ENCODE results near the gene ANKRD40CL. TPM values are rescaled to one million over a fixed set of nuclear protein-coding genes. Genes with fewer than 3 reads are reported as not detected.

Gene ANKRD40CL
- total RNA-seq, 1 donor from 2014 or later, result not detected

DNA sequence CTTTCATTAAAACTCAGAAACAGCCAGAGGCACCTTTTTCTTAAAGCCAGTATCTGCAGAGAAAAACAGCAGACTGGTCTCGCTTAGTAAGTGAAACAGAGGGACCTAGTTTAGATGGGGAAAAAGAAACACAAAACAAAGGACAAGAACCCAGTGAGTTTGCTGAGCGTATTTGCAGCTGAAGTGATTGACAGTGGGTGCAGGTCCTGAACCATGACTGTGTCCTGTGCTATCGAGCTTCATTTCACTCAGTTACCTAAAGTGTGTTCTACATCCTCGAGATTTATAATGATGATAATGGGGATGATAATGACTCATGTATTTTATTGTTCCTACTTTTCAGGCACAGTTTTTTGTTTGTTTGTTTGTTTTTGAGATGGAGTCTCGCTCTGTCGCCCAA is 36.4 kb upstream of the ANKRD40CL start:
- no peaks in the 10 kb centered on the region for H3K27me3 Mint-ChIP-seq
- no peaks in the 10 kb centered on the region for H3K36me3 Mint-ChIP-seq
- no peak overlapping the region for H3K4me3 Mint-ChIP-seq
- no peak for DNase-seq (ENCODE audit: extremely low spot score, unreplicated experiment)
- H3K27ac Mint-ChIP-seq, result no peak overlapping the region
- TF ChIP-seq, protein P1, sequence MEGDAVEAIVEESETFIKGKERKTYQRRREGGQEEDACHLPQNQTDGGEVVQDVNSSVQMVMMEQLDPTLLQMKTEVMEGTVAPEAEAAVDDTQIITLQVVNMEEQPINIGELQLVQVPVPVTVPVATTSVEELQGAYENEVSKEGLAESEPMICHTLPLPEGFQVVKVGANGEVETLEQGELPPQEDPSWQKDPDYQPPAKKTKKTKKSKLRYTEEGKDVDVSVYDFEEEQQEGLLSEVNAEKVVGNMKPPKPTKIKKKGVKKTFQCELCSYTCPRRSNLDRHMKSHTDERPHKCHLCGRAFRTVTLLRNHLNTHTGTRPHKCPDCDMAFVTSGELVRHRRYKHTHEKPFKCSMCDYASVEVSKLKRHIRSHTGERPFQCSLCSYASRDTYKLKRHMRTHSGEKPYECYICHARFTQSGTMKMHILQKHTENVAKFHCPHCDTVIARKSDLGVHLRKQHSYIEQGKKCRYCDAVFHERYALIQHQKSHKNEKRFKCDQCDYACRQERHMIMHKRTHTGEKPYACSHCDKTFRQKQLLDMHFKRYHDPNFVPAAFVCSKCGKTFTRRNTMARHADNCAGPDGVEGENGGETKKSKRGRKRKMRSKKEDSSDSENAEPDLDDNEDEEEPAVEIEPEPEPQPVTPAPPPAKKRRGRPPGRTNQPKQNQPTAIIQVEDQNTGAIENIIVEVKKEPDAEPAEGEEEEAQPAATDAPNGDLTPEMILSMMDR (conservative IDR thresholded peaks at IDR 0.05), result no peak
- H3K4me1 Mint-ChIP-seq (ENCODE audit: unreplicated experiment), result peaks cover 29% of the 10 kb centered on the region
- no peaks in the 10 kb centered on the region for H3K9me3 Mint-ChIP-seq

DNA sequence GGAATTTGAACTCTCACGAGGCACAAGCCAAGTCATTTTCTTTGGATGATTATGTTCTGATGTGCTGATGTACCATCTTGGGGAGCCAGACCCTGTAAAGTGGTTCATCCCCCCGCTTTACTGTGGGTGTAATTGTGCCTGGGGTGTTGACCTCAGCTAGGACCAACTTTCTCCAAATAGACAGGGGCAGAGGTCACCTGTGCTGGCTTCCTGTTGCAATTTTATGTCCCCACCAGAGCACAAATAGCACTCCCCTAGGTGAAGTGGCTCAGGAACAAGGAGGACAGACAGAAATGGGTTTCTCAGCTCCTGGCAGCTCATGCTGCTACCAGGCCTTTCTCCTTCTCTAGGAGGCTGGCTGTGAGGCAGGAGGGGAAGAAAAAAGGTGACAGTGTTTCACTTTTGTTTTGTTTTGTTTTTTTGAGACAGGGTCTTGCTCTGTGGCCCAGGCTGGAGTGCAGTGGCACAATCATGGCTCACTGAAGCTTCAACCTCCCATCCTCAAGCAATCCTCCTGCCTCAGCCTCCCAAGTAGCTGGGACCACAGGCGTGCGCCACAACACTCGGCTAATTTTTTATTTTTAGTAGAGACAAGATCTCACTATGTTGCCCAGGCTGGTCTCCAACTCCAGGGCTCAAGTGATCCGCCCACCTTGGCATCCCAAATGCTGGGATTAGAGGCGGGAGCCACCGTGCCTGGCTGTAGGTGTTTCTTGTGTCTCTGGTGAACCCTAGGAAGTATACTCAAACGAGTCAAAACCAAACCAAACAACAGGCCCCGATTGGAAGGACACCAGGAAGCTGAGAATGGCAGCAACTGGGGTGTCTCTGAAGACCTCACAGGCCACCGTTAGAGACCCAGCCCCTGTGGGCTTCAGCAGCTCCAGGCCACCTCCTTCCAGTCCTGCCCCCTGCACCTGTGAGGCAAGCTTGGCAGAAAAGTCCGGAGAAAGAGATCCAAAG is 35.6 kb upstream of the ANKRD40CL start:
- no peaks in the 10 kb centered on the region for H3K27me3 Mint-ChIP-seq
- H3K4me1 Mint-ChIP-seq (ENCODE audit: unreplicated experiment), result peaks cover 32% of the 10 kb centered on the region

DNA sequence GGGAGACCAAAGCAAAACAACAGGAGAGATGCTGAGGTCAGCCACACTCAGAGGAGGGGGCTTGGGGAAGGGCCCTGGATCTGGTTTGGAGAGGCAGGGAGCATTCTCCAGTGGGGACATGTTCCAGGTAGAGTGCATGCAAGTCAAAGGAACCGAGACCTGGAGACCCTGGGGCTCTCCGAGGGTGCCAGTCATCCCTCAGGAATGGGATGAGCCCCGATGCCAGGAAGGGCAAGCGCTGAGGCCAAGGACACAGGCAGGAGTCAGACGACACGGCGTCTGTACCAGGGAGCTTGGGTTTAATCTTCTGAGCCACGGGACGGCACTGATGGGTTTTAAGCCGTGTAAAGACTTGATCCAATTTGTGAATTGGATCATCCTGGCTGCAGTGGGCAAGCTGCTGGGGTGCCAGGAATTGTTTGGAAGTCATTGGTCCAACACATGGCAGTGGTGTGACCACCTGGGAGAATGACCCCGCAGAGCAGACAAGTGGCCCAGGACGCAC is 32.9 kb upstream of the ANKRD40CL start:
- TF ChIP-seq, protein P1 (conservative IDR thresholded peaks at IDR 0.05), result no peak
- DNase-seq (ENCODE audit: extremely low spot score, unreplicated experiment), result no peak
- Mint-ChIP-seq H3K4me1 (ENCODE audit: unreplicated experiment) (peaks cover 41% of the 10 kb centered on the region), H3K4me3 (no peak overlapping the region), H3K27ac (no peak overlapping the region), H3K9me3 (no peaks in the 10 kb centered on the region), H3K27me3 (no peaks in the 10 kb centered on the region), H3K36me3 (no peaks in the 10 kb centered on the region)

More for the DNA sequence above, 35.6 kb upstream of the ANKRD40CL start:
- H3K27ac Mint-ChIP-seq, result no peak overlapping the region
- TF ChIP-seq, protein P1 (conservative IDR thresholded peaks at IDR 0.05), result no peak
- DNase-seq (ENCODE audit: extremely low spot score, unreplicated experiment), result no peak
- H3K36me3 Mint-ChIP-seq, result no peaks in the 10 kb centered on the region
- H3K4me3 Mint-ChIP-seq, result no peak overlapping the region
- no peaks in the 10 kb centered on the region for H3K9me3 Mint-ChIP-seq

DNA sequence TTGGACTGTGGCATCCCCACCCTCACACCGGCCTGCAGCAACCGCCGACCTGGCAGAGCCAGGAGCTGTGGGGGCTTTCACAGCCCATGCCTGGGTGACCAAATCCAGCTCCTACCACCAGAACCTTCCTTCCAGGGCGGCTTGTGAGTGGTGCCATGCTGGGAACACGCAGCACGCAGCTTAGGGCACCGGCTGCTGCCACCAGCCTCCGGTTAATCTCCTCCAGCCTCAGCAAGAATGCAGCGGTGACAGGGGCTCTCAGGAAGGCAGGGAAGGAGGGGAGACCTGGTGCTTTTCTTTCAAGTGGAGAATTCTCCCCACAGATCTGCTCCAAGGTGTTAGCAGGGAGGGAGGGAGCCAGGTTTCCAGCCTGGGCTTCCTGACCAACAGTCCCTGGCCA is 32.3 kb upstream of the ANKRD40CL start:
- H3K27ac Mint-ChIP-seq, result no peak overlapping the region

DNA sequence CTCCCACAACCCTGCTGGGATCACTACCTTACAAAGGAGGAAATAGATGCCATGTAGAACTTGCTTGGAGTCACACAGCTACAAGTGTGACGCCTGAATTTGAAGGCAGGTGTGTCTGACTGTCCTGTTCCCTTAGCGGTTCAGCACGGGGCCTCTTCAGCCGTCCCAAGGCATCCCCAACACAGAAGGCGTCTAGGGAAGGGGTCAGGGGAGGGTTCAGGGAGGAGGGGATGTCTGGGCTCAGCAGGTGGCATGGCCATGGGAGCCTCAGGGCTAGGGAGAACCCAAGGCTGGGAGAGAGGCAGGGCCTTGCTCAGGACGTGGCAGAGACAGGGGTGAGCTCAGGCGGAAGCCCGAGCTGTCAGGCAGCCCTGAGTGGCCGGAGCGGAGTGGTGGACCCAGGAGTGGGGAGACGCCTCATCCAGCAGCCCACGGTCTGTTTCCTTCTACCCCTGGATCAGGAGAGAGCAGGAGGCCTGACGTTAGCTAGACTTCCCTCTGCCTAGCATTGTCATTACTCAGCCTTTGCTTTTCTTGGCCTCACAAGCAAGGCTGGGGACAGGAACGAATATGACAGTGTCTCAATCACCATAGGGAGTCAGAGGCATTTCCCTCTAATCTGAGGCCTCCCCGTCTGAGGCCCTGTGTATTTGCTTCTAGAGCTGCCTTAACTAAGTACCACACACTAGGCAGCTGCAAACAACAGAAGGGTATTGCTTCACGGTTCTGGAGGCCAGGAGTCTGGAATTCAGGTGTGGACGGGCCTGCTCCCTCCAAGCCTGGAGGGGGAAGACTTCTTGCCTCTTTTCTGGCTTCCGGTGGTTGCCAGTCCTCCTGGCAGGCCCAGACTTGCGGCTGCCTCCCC is 31.3 kb upstream of the ANKRD40CL start:
- Mint-ChIP-seq H3K27ac (peak overlapping the region; percentile 57), H3K36me3 (no peaks in the 10 kb centered on the region), H3K4me1 (ENCODE audit: unreplicated experiment) (peaks cover 45% of the 10 kb centered on the region), H3K4me3 (no peak overlapping the region), H3K9me3 (no peaks in the 10 kb centered on the region), H3K27me3 (no peaks in the 10 kb centered on the region)
- TF ChIP-seq, protein P1 (conservative IDR thresholded peaks at IDR 0.05), result no peak
- no peak for DNase-seq (ENCODE audit: extremely low spot score, unreplicated experiment)

More for the DNA sequence above, 32.3 kb upstream of the ANKRD40CL start:
- peaks cover 43% of the 10 kb centered on the region for H3K4me1 Mint-ChIP-seq (ENCODE audit: unreplicated experiment)
- no peak for DNase-seq (ENCODE audit: extremely low spot score, unreplicated experiment)
- TF ChIP-seq, protein P1 (conservative IDR thresholded peaks at IDR 0.05), result no peak
- H3K9me3 Mint-ChIP-seq, result no peaks in the 10 kb centered on the region
- no peaks in the 10 kb centered on the region for H3K27me3 Mint-ChIP-seq
- H3K36me3 Mint-ChIP-seq, result no peaks in the 10 kb centered on the region
- no peak overlapping the region for H3K4me3 Mint-ChIP-seq
